GM21576 (cell line): Measurements from ENCODE around the gene ACSS2.

Source experiments
- ATAC-seq: cut with Tn5 transposase; IDR thresholded peaks from one replicate; pipeline ENCODE4 v1.9.1; 2021; ENCODE audit warnings: mild to moderate bottlenecking, moderate library complexity; ENCODE audit not compliant: unreplicated experiment

The ACSS2 gene

GRCh38 chr20:34876406-34877282 is at the start of gene ACSS2:
TSS of gene ACSS2 (plus strand) at chr20:34876612. CDS start at chr20:34876646, 34 bp downstream.
- ATAC-seq = peak; percentile 27

GRCh38 chr20:34829191-34829590 is 47.2 kb upstream of the ACSS2 start:
- no peak for ATAC-seq

GRCh38 chr20:34831936-34832335 is 44.5 kb upstream of the ACSS2 start:
- ATAC-seq = no peak

GRCh38 chr20:34834459-34834893 is 41.9 kb upstream of the ACSS2 start:
- ATAC-seq = no peak

DNA sequence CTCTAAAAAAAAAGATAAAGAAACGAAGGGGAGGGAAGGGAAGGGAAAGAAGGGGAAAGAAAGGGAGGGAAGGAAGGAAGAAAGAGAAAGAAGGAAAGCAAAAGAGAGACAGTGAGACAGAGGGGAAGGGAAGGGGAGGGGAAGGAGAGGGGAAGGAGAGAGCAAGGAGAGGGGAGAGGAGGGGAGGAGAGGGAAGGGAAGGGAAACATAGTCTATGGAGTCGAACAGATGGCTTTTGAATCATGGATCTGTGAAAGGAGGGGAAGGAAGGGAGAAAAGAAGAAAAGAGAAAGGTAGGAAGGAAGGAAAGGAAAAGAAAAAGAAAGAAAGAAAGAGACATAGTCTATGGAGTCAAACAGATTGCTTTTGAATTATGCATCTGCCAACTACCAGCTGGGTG is 34.3 kb upstream of the ACSS2 start:
- no peak for ATAC-seq

GRCh38 chr20:34843421-34843820 is 33.0 kb upstream of the ACSS2 start:
- ATAC-seq = no peak

DNA sequence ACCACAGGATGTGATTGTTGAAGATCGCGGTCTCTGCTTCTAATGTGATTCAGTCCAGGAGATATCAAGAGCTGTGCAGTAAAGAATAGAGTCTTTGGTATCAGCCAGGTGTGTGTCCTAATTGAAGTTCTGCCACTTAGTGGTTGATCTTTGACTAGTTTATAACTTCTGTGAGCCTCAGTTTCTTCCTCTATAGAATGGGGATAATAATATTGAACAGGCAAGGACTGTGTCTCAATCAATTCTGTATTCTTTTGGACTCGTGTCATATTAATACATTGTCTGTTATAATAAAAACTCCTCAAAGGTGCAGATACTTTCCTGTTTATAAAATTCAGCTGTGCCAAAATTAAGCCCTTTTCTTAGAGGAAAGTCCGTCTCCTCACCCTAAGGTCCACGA is 27.8 kb upstream of the ACSS2 start:
- no peak for ATAC-seq

DNA sequence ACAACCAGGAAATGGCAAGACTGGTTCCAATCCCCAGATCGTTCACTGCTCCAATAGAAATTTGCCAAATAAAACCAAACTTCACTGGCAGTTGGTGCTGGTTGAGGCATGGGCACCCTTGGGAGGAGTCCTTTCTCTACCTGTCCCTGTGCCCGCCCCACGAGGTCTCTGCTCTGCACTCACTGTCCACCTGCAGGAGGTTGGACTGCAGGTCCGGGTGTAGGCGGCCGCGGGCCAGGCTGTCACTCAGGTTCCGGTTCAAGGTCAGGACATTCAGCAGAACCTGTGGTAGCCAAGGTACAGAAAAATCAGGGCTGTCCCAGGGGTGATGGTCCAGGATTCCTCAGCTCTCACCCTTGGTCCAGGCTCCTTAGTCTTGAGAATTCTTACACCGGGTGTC is 26.6 kb upstream of the ACSS2 start:
- no peak for ATAC-seq

GRCh38 chr20:34850969-34851368 is 25.4 kb upstream of the ACSS2 start:
- no peak for ATAC-seq

- ATAC-seq = no peak
Measured at GRCh38 chr20:34852298-34852697, 24.1 kb upstream of the ACSS2 start.

- no peak for ATAC-seq
Measured at GRCh38 chr20:34859367-34859766, 17.0 kb upstream of the ACSS2 start.

DNA sequence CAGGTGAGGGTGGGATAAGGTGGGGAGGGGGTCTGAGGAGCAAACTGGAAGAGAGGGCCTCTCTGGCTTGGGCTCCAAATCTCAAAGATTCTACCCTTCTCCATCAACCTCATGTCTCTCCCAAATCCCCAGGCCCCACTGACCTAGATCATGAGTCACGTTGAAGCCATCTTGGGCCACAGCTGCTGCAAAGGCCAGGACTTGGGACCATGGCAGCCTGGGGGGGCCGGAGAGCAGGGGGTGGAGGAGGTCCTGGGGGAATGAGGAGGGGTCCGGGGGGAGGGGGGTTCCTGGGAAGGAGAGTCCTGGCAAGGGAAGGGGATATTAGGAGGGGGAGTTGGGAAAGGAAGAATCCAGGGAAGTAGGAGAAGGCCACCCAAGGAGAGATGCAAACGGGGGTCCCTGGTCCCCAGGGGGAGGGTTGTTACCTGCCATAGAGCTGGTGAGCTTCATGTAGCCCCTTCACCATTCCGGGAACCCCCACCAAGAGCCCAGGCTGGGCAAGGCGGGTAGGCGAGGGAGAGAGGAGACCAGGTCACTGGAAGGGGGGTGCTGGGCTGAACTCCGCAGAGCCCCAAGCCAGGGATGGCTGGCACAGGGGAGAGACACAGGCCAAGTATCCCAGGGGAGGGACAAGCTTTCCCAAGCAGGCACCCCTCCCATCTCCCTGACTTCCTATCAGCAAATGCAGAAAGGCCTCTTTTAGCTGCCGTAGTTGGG is 16.4 kb upstream of the ACSS2 start:
- ATAC-seq = no peak

DNA sequence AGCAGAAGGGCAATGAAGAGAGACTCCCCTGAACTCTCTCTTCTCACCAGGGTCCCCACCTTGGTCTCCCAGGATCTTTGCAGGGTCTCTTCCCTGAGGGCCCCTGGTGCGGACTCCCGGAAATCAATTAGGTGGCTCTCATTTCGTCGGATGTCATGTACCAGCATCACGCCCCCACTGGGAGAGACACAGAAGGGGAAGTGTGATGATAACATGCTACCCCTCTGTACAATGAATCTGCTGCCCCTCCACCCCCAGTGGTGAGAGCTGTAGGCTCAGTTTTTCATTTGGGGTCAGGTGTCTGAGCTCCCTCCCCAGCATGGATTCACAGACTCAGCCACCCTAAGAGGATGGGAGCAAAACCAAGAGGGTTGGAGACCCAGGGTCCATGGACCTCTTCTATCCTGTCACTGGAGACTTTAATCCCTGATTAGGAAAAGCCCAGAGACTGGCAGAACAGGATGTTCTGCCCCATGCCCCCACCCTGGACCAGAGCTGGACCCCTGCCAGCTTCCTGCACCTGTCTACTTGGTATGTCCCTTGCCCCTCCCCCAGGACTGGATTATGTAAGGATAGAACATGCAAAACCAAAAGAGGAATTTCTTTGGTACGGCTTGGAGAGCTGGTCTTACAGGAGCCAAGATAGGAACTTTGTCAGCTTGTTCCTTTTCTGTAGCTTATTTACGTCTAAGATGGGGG is 14.9 kb upstream of the ACSS2 start:
- no peak for ATAC-seq

DNA sequence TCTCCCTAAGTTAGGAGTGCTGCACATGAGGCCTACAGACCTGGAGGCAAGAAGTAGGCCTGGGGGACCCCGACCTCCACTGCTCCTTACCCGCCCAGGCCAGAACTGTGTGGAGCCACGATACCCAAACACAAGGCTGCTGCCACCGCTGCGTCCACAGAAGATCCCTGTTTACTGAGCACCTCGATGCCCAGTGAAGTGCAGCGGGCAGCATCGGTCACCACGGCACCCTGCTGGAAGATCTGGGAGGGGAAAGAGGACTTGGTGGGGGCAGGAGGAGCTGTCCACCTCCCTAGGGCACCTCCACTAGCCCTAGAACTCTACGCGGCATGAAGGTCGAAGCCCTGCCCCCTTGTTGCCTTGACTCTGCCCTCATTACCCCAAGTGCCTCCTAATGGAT is 13.7 kb upstream of the ACSS2 start:
- no peak for ATAC-seq

- no peak for ATAC-seq
Measured at GRCh38 chr20:34863421-34863965, 12.9 kb upstream of the ACSS2 start.

GRCh38 chr20:34864216-34864615 is 12.2 kb upstream of the ACSS2 start:
- no peak for ATAC-seq

GRCh38 chr20:34871320-34871926 is 5.0 kb upstream of the ACSS2 start:
- no peak for ATAC-seq

GRCh38 chr20:34871966-34872621 is 4.3 kb upstream of the ACSS2 start:
- ATAC-seq = no peak

GRCh38 chr20:34872622-34873224 is 3.7 kb upstream of the ACSS2 start, which contains the start of gene GGT7:
TSS of gene GGT7 (minus strand) at chr20:34872856. CDS start at chr20:34872815, 41 bp downstream.
- ATAC-seq = peak; percentile 42
